Hepatocyte (in vitro differentiated cells): ENCODE measurements around the gene ZC3H8. TPM values are rescaled to one million over a fixed set of nuclear protein-coding genes. Genes with fewer than 3 reads are reported as not detected.

Source experiments
- DNase-seq: peaks from one replicate; pipeline ENCODE4 v3.0.0-alpha.2; 2016; ENCODE audit warnings: low spot score
- H2AFZ ChIP-seq: fragments of 200-600 bp; sonication (generic); 2 replicates; pipeline ENCODE4 v1.6.0; 2016; ENCODE audit warnings: antibody characterized with exemption, mild to moderate bottlenecking
- H3K27ac ChIP-seq: fragments of 200-600 bp; sonication (generic); 2 replicates; pipeline ENCODE4 v1.5.1; 2016; ENCODE audit warnings: mild to moderate bottlenecking
- H3K27me3 ChIP-seq: fragments of 200-600 bp; sonication (generic); 2 replicates; pipeline ENCODE4 v1.6.1; 2016
- H3K36me3 ChIP-seq: fragments of 200-600 bp; sonication (generic); replicated peaks from 2 replicates; pipeline ENCODE4 v1.5.1; 2016; ENCODE audit warnings: low read depth; ENCODE audit not compliant: insufficient read depth
- H3K4me1 ChIP-seq: fragments of 200-600 bp; sonication (generic); 2 replicates; pipeline ENCODE4 v1.5.1; 2016; ENCODE audit warnings: mild to moderate bottlenecking, moderate library complexity; ENCODE audit not compliant: insufficient read depth
- H3K4me2 ChIP-seq: fragments of 200-600 bp; sonication (generic); 2 replicates; pipeline ENCODE4 v1.6.0; 2016
- H3K4me3 ChIP-seq: fragments of 200-600 bp; sonication (generic); 2 replicates; pipeline ENCODE4 v1.5.1; 2016; ENCODE audit warnings: mild to moderate bottlenecking
- H3K79me2 ChIP-seq: fragments of 200-600 bp; sonication (generic); 2 replicates; pipeline ENCODE4 v1.6.0; 2017; ENCODE audit warnings: mild to moderate bottlenecking
- H3K9me2 ChIP-seq: fragments of 200-600 bp; sonication (generic); replicated peaks from 2 replicates; pipeline ENCODE4 v1.6.0; 2017; ENCODE audit warnings: mild to moderate bottlenecking; ENCODE audit not compliant: insufficient read depth
- H3K9me3 ChIP-seq: fragments of 200-600 bp; sonication (generic); 2 replicates; pipeline ENCODE4 v1.5.1; 2016; ENCODE audit warnings: low read depth, mild to moderate bottlenecking
- H4K20me1 ChIP-seq: fragments of 200-600 bp; sonication (generic); 2 replicates; pipeline ENCODE4 v1.6.0; 2016; ENCODE audit warnings: mild to moderate bottlenecking; ENCODE audit not compliant: insufficient read depth, poor library complexity, severe bottlenecking
- EZH2 ChIP-seq: fragments of 200-600 bp; sonication (generic); IDR thresholded peaks from 2 replicates; pipeline ENCODE4 v1.6.1; 2016; ENCODE audit warnings: antibody characterized with exemption, mild to moderate bottlenecking, borderline replicate concordance
- EZH2phosphoT487 ChIP-seq: fragments of 200-600 bp; sonication (generic); IDR thresholded peaks from one replicate; pipeline ENCODE4 v1.6.1; 2018; ENCODE audit warnings: antibody characterized with exemption, mild to moderate bottlenecking, low read depth, moderate library complexity; ENCODE audit not compliant: unreplicated experiment, severe bottlenecking
- WGBS: methylation state at CpG from one replicate; pipeline ENCODE4 v1.1.6; 2016; ENCODE audit warnings: low lambda C conversion rate; ENCODE audit errors: missing lambda C conversion rate; 5-methylcytosine and 5-hydroxymethylcytosine counted together
- polyA plus RNA-seq: library from polyadenylated mRNA; unstranded; fragments of >200 nt; fragmentation: Nextera tagmentation; extraction: Ambion mirVana; gene quantifications from 2 replicates; pipeline ENCODE4 v1.2.1, GENCODE V29; 2016
- total RNA-seq: library from RNA; depleted of rRNA; stranded (reverse); fragments of >200 nt; gene quantifications from 2 replicates; pipeline ENCODE4 v1.2.3, GENCODE V29; 2014
- TF ChIP-seq, protein P1 (sequence below): fragments of 200-600 bp; sonication (generic); IDR thresholded peaks from 2 replicates; pipeline ENCODE4 v1.5.1; 2016; ENCODE audit warnings: antibody characterized with exemption, mild to moderate bottlenecking; ENCODE audit not compliant: poor library complexity

The ZC3H8 gene
- total and polyA plus RNA-seq, 2 experiments from 2014 or later, result 13.6 to 17.5 TPM

DNA sequence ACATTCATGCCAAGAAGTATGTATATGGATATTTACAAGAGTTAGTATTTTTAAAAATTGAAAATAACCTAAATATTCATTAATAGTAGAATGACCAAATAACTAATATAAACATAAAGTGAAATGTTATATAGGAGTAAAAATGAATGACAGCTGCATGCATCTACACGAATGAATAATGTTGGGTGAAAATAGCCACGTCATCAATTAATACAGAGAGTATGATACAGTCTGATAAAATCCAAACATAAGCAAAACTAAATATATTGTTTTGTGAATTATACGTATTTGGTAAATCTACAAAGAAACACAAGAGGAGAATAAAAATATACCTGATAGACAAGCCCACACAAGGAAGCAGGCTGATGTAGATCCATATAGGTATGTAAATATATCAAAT, 24.5 kb downstream of the ZC3H8 start:
- no peaks in the 10 kb centered on the region for H4K20me1 ChIP-seq
- H3K4me2 ChIP-seq, result no peak overlapping the region
- H3K4me3 ChIP-seq, result no peak overlapping the region
- 97% methylated on average over 3 of the region's 3 CpGs for WGBS
- no peaks in the 10 kb centered on the region for H3K36me3 ChIP-seq
- no peaks in the 10 kb centered on the region for H3K4me1 ChIP-seq
- no peaks in the 10 kb centered on the region for H3K9me3 ChIP-seq
- H3K79me2 ChIP-seq, result no peaks in the 10 kb centered on the region
- no peaks in the 10 kb centered on the region for H3K27me3 ChIP-seq
- no peak overlapping the region for H2AFZ ChIP-seq
- H3K9me2 ChIP-seq, result no peaks in the 10 kb centered on the region
- no peak overlapping the region for H3K27ac ChIP-seq
- TF ChIP-seq EZH2phosphoT487 (no peak), EZH2 (no peak)
- TF ChIP-seq, protein P1, sequence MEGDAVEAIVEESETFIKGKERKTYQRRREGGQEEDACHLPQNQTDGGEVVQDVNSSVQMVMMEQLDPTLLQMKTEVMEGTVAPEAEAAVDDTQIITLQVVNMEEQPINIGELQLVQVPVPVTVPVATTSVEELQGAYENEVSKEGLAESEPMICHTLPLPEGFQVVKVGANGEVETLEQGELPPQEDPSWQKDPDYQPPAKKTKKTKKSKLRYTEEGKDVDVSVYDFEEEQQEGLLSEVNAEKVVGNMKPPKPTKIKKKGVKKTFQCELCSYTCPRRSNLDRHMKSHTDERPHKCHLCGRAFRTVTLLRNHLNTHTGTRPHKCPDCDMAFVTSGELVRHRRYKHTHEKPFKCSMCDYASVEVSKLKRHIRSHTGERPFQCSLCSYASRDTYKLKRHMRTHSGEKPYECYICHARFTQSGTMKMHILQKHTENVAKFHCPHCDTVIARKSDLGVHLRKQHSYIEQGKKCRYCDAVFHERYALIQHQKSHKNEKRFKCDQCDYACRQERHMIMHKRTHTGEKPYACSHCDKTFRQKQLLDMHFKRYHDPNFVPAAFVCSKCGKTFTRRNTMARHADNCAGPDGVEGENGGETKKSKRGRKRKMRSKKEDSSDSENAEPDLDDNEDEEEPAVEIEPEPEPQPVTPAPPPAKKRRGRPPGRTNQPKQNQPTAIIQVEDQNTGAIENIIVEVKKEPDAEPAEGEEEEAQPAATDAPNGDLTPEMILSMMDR, result no peak
- DNase-seq, result no peak

DNA sequence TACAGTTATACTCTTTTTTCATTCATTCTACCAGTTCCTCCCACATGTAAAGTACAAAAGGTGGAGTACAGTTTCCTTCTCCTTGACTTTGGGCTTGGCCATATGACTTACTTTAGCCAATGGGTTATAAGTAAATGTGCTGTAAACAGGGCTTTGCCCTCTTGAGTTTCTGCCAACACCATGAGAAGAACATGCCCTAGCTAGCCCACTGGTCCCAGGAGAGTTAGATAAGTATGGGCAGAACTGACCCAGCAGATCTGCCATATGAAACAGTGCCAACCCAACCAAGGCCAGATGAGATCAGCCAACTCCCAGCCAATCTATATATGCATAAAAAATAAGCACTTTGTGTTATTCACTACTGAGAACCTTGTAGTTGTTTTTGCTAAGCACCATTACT, 25.5 kb downstream of the ZC3H8 start:
- Histone ChIP-seq H2AFZ (no peak overlapping the region), H3K9me3 (no peaks in the 10 kb centered on the region), H3K79me2 (no peaks in the 10 kb centered on the region), H3K4me3 (no peak overlapping the region), H3K4me1 (no peaks in the 10 kb centered on the region), H3K36me3 (no peaks in the 10 kb centered on the region), H4K20me1 (no peaks in the 10 kb centered on the region), H3K4me2 (no peak overlapping the region), H3K27me3 (no peaks in the 10 kb centered on the region), H3K9me2 (no peaks in the 10 kb centered on the region), H3K27ac (no peak overlapping the region)
- DNase-seq, result no peak
- TF ChIP-seq, protein P1, result no peak
- TF ChIP-seq EZH2 (no peak), EZH2phosphoT487 (no peak)

DNA sequence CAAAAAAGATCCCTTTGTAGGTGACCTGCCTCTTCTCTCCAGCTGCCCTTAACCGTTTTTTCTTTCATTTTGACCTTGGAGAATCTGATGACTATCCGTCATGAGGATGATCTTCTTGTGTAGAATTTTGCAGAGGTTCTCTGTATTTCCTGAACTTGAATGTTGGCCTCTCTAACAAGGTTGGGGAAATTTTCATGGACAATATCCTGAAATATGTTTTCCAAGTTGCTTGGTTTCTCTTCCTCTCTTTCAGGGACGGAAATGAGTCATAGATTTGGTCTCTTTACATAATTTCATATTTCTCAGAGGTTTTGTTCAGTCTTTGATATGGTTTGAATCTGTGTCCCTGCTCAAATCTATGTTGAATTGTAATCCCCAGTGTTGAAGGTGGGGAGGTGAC, 34.0 kb downstream of the ZC3H8 start:
- 95% methylated on average over 3 of the region's 3 CpGs for WGBS
- Histone ChIP-seq H3K79me2 (no peaks in the 10 kb centered on the region), H4K20me1 (no peaks in the 10 kb centered on the region), H3K4me2 (no peak overlapping the region), H3K9me3 (no peaks in the 10 kb centered on the region), H3K27me3 (no peaks in the 10 kb centered on the region), H3K27ac (no peak overlapping the region), H3K9me2 (no peaks in the 10 kb centered on the region), H3K4me3 (no peak overlapping the region), H2AFZ (no peak overlapping the region), H3K36me3 (no peaks in the 10 kb centered on the region), H3K4me1 (no peaks in the 10 kb centered on the region)
- no peak for DNase-seq
- TF ChIP-seq, protein P1, result no peak
- TF ChIP-seq EZH2phosphoT487 (no peak), EZH2 (no peak)

DNA sequence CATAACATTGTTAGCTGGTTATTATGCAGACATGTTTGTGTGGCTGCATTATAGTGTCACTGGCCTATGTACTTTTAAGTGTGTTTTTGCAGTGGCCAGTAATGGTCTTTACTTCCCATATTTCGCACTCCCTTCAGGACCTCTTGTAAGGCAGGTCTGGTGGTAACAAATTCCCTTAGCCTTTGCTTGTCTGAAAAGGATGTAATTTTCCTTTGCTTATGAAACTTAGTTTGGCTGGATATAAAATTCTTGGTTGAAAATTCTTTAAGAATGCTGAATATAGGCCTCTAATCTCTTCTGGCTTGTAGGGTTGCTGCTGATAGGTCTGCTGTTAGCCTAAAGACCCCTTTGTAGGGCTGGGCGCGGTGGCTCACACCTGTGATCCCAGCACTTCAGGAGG, 34.7 kb downstream of the ZC3H8 start:
- no peak for DNase-seq
- Histone ChIP-seq H4K20me1 (no peaks in the 10 kb centered on the region), H3K4me2 (no peak overlapping the region), H3K9me3 (no peaks in the 10 kb centered on the region), H3K4me3 (no peak overlapping the region), H3K27me3 (no peaks in the 10 kb centered on the region), H2AFZ (no peak overlapping the region), H3K27ac (no peak overlapping the region), H3K9me2 (no peaks in the 10 kb centered on the region), H3K4me1 (no peaks in the 10 kb centered on the region), H3K36me3 (no peaks in the 10 kb centered on the region), H3K79me2 (no peaks in the 10 kb centered on the region)
- 95% methylated on average over 3 of the region's 3 CpGs for WGBS
- TF ChIP-seq, protein P1, result no peak
